Ascending aorta (tissue), 2 donors: ENCODE data around the gene PSMD8. TPM values are rescaled to one million over a fixed set of nuclear protein-coding genes. Genes with fewer than 3 reads are reported as not detected.
"Not testable (repeated sequence)": the region's sequence is repeated elsewhere in the genome, so short reads cannot be mapped to it uniquely, and the experiment has no call there.

Source experiments
- DNase-seq, 2 donors: peaks; one replicate each; pipeline ENCODE4 v3.0.0-alpha.2; 2019; ENCODE audit warnings: low spot score in 2 of 2
- H3K27ac ChIP-seq, 2 donors: fragments of 200-600 bp; sonication (generic); one replicate each; pipeline ENCODE4 v1.5.1; 2016 to 2017; ENCODE audit warnings: mild to moderate bottlenecking in 1 of 2
- H3K27me3 ChIP-seq: fragments of 200-600 bp; sonication (generic); one replicate; pipeline ENCODE4 v1.5.1; 2017
- H3K36me3 ChIP-seq, 2 donors: fragments of 200-600 bp; sonication (generic); one replicate each; pipeline ENCODE4 v1.5.1; 2016
- H3K4me1 ChIP-seq, 2 donors: fragments of 200-600 bp; sonication (generic); one replicate each; pipeline ENCODE4 v1.5.1; 2016 to 2017; ENCODE audit warnings: mild to moderate bottlenecking in 1 of 2
- H3K4me3 ChIP-seq, 2 donors: fragments of 200-600 bp; sonication (generic); one replicate each; pipeline ENCODE4 v1.5.1; 2016 to 2017; ENCODE audit warnings: mild to moderate bottlenecking in 1 of 2
- H3K9me3 ChIP-seq, 2 donors: fragments of 200-600 bp; sonication (generic); one replicate each; pipeline ENCODE4 v1.5.1; 2016
- intact Hi-C: fragments of 100-400 bp; cut with DNase I; formaldehyde crosslinking; loops from one replicate; pipeline ENCODE4 v1.15.1; 2023
- total RNA-seq: library from RNA; depleted of rRNA; stranded (reverse); fragments of >200 nt; gene quantifications from one replicate; pipeline ENCODE4 v1.1.0, GENCODE V29; 2016
- TF ChIP-seq, protein P1 (sequence below), 3 experiments: fragments of 200-600 bp in 2 of 3; fragments of 450-650 bp in 1 of 3; sonication (generic) in 2 of 3; IDR thresholded peaks; one replicate each; pipeline ENCODE4 v1.5.1; 2016 to 2019; ENCODE audit warnings: antibody characterized with exemption in 3 of 3, mild to moderate bottlenecking in 1 of 3, moderate library complexity in 1 of 3

PSMD8 gene
- total RNA-seq, 1 donor from 2014 or later: 235 TPM

GRCh38 chr19:38421856-38422255, 47.5 kb downstream of the PSMD8 start:
- TF ChIP-seq, protein P1, sequence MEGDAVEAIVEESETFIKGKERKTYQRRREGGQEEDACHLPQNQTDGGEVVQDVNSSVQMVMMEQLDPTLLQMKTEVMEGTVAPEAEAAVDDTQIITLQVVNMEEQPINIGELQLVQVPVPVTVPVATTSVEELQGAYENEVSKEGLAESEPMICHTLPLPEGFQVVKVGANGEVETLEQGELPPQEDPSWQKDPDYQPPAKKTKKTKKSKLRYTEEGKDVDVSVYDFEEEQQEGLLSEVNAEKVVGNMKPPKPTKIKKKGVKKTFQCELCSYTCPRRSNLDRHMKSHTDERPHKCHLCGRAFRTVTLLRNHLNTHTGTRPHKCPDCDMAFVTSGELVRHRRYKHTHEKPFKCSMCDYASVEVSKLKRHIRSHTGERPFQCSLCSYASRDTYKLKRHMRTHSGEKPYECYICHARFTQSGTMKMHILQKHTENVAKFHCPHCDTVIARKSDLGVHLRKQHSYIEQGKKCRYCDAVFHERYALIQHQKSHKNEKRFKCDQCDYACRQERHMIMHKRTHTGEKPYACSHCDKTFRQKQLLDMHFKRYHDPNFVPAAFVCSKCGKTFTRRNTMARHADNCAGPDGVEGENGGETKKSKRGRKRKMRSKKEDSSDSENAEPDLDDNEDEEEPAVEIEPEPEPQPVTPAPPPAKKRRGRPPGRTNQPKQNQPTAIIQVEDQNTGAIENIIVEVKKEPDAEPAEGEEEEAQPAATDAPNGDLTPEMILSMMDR (IDR thresholded peaks at IDR 0.05): no peak

GRCh38 chr19:38422438-38422837, 48.1 kb downstream of the PSMD8 start:
- no peaks in the 10 kb centered on the region for H3K27me3 ChIP-seq
- no peaks in the 10 kb centered on the region for H3K9me3 ChIP-seq
- intact Hi-C loops: no loop called here
- DNase-seq: no peak
- H3K4me3 ChIP-seq: no peak overlapping the region
- H3K36me3 ChIP-seq: no peaks in the 10 kb centered on the region
- H3K27ac ChIP-seq: no peak overlapping the region
- H3K4me1 ChIP-seq: peaks cover 0 to 4% of the 10 kb centered on the region in 2 donors
- TF ChIP-seq, protein P1 (IDR thresholded peaks at IDR 0.05): no peak

More at GRCh38 chr19:38421856-38422255, 47.5 kb downstream of the PSMD8 start:
- peaks cover 0 to 4% of the 10 kb centered on the region in 2 donors for H3K4me1 ChIP-seq
- H3K27me3 ChIP-seq: no peaks in the 10 kb centered on the region
- no peak overlapping the region for H3K4me3 ChIP-seq
- no peak for DNase-seq
- no peaks in the 10 kb centered on the region for H3K36me3 ChIP-seq
- H3K27ac ChIP-seq: no peak overlapping the region
- intact Hi-C loops: no loop called here
- no peaks in the 10 kb centered on the region for H3K9me3 ChIP-seq

DNA sequence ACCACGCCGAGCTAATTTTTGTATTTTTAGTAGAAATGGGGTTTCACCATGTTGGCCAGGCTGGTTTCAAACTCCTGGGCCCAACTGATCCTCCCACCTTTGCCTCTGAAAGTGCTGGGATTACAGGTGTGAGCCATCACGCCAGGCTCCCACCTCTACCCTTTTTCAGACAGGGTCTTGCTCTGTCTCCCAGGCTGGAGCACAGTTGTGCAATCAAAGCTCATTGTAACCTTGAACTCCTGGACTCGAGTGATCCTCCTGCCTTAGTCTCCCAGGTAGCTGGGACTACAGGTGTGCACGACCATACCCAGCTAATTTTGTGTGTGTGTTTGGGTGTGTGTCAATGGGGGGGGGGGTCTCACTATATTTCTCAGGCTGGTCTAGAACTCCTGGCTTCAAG, 49.9 kb downstream of the PSMD8 start:
- Histone ChIP-seq H3K4me1 (no peaks in the 10 kb centered on the region), H3K27me3 (no peaks in the 10 kb centered on the region), H3K27ac (no peak overlapping the region), H3K9me3 (no peaks in the 10 kb centered on the region), H3K4me3 (no peak overlapping the region), H3K36me3 (no peaks in the 10 kb centered on the region)
- TF ChIP-seq, protein P1 (IDR thresholded peaks at IDR 0.05): no peak
- no peak for DNase-seq
- intact Hi-C loops: no loop called here

GRCh38 chr19:38425222-38425809, 50.9 kb downstream of the PSMD8 start:
- H3K27ac ChIP-seq: no peak overlapping the region
- intact Hi-C loops: no loop called here
- H3K27me3 ChIP-seq: no peaks in the 10 kb centered on the region
- H3K36me3 ChIP-seq: no peaks in the 10 kb centered on the region
- no peaks in the 10 kb centered on the region for H3K9me3 ChIP-seq
- TF ChIP-seq, protein P1 (IDR thresholded peaks at IDR 0.05): no peak
- no peaks in the 10 kb centered on the region for H3K4me1 ChIP-seq
- no peak for DNase-seq
- H3K4me3 ChIP-seq: peak overlapping the region in 1 of 2 donors; percentile 35

GRCh38 chr19:38425810-38426466, 51.6 kb downstream of the PSMD8 start, which contains the start of gene RASGRP4:
Gene RASGRP4 (minus strand): TSS chr19:38426219. CDS start chr19:38426091, 128 bp downstream.
- Histone ChIP-seq H3K4me3 (peak within 1 kb of the TSS in 1 of 2 donors; percentile 35), H3K4me1 (no peaks in the 10 kb centered on the region), H3K27me3 (no peaks in the 10 kb centered on the region), H3K9me3 (no peaks in the 10 kb centered on the region), H3K36me3 (no peaks in the 10 kb centered on the region), H3K27ac (no peak within 1 kb of the TSS)
- DNase-seq: peak in 1 of 2 donors; percentile 66
- TF ChIP-seq, protein P1 (IDR thresholded peaks at IDR 0.05): no peak
- intact Hi-C loops: no loop called here

GRCh38 chr19:38427035-38427677, 52.8 kb downstream of the PSMD8 start:
- H3K4me3 ChIP-seq, H3K27me3 ChIP-seq, H3K27ac ChIP-seq, H3K36me3 ChIP-seq, DNase-seq, H3K9me3 ChIP-seq, intact Hi-C loops, H3K4me1 ChIP-seq: not testable (repeated sequence)
